ENCODE measurements around the gene PRSS2.

The PRSS2 gene

GRCh38 chr7:142801601-142802295 is 31.0 kb downstream of the PRSS2 start:
- no peak for DNase-seq (ENCODE audit: low read depth in 2 of 2)

GRCh38 chr7:142802301-142802700 is 31.5 kb downstream of the PRSS2 start:
- DNase-seq (ENCODE audit: low read depth in 2 of 2) = no peak

GRCh38 chr7:142803901-142804300 is 33.1 kb downstream of the PRSS2 start:
- no peak for DNase-seq (ENCODE audit: low read depth in 2 of 2)

- no peak for DNase-seq (ENCODE audit: low read depth in 2 of 2)
Observed at GRCh38 chr7:142804728-142805207, 34.0 kb downstream of the PRSS2 start.

GRCh38 chr7:142805350-142806021 is 34.7 kb downstream of the PRSS2 start:
- no peak for DNase-seq (ENCODE audit: low read depth in 2 of 2)

- DNase-seq (ENCODE audit: low read depth in 2 of 2) = no peak
Observed at GRCh38 chr7:142806022-142806356, 35.2 kb downstream of the PRSS2 start.

- no peak for DNase-seq (ENCODE audit: low read depth in 2 of 2)
Observed at GRCh38 chr7:142806957-142807356, 36.2 kb downstream of the PRSS2 start.

- no peak for DNase-seq (ENCODE audit: low read depth in 2 of 2)
Observed at GRCh38 chr7:142807855-142808460, 37.2 kb downstream of the PRSS2 start.

GRCh38 chr7:142808461-142808801 is 37.7 kb downstream of the PRSS2 start:
- no peak for DNase-seq (ENCODE audit: low read depth in 2 of 2)

- DNase-seq (ENCODE audit: low read depth in 2 of 2) = peak; percentile 90 to 95
Observed at GRCh38 chr7:142808802-142809583, 38.2 kb downstream of the PRSS2 start.

GRCh38 chr7:142809671-142810070 is 38.9 kb downstream of the PRSS2 start:
- no peak for DNase-seq (ENCODE audit: low read depth in 2 of 2)

GRCh38 chr7:142811154-142811737 is 40.5 kb downstream of the PRSS2 start:
- DNase-seq (ENCODE audit: low read depth in 2 of 2) = no peak

GRCh38 chr7:142812437-142813215 is 41.9 kb downstream of the PRSS2 start:
- no peak for DNase-seq (ENCODE audit: low read depth in 2 of 2)

GRCh38 chr7:142813226-142813625 is 42.5 kb downstream of the PRSS2 start:
- DNase-seq (ENCODE audit: low read depth in 2 of 2) = no peak

GRCh38 chr7:142813699-142814098 is 42.9 kb downstream of the PRSS2 start:
- no peak for DNase-seq (ENCODE audit: low read depth in 2 of 2)

- DNase-seq (ENCODE audit: low read depth in 2 of 2) = no peak
Observed at GRCh38 chr7:142814451-142814850, 43.7 kb downstream of the PRSS2 start.

- no peak for DNase-seq (ENCODE audit: low read depth in 2 of 2)
Observed at GRCh38 chr7:142815134-142815533, 44.4 kb downstream of the PRSS2 start.

- no peak for DNase-seq (ENCODE audit: low read depth in 2 of 2)
Observed at GRCh38 chr7:142817506-142817905, 46.7 kb downstream of the PRSS2 start.

- no peak for DNase-seq (ENCODE audit: low read depth in 2 of 2)
Observed at GRCh38 chr7:142819530-142819929, 48.8 kb downstream of the PRSS2 start.

- DNase-seq (ENCODE audit: low read depth in 2 of 2) = no peak
Observed at GRCh38 chr7:142822714-142823113, 51.9 kb downstream of the PRSS2 start.
